ENCODE data around the gene EBF3. TPM values are rescaled to one million over a fixed set of nuclear protein-coding genes. Genes with fewer than 3 reads are reported as not detected.

The EBF3 gene
- total RNA-seq, 3 donors from 2014 or later, result 0.23 to 2.8 (median 0.89) TPM

DNA sequence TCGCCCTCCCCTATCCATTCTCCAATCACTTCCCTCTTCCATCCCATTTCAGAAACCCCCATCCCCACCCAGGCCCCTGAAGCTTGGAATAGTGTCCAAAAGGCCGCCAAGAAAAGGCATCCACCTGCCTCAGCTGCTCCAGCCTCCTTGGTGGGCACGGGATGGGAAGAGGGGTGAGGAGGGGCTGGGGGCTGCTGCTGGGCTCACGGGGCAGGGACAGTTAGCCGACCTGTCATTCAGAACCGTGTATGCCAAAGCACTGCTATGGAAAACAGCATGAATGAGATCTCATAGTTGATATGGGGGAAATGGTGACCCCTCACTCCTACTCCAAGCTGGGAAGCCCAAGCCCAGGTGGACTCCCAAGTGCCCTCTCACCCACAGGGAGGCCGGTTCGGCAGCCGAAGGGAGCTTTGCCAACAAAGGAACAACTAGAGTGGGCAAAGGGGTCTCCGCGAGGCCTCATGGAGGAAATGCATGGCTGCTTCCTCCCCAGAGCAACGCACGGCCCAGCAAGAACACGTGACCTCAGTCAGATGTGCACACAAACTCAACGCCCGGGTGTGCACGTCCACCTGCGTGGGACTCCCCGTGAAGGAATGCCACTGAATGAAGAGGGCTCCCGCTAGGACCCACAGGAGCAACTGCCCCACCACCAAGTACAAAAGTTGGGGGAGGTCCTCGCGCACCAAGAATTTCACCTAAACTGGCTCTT lies 52.5 kb downstream of the EBF3 start:
- TF ChIP-seq, protein P1, sequence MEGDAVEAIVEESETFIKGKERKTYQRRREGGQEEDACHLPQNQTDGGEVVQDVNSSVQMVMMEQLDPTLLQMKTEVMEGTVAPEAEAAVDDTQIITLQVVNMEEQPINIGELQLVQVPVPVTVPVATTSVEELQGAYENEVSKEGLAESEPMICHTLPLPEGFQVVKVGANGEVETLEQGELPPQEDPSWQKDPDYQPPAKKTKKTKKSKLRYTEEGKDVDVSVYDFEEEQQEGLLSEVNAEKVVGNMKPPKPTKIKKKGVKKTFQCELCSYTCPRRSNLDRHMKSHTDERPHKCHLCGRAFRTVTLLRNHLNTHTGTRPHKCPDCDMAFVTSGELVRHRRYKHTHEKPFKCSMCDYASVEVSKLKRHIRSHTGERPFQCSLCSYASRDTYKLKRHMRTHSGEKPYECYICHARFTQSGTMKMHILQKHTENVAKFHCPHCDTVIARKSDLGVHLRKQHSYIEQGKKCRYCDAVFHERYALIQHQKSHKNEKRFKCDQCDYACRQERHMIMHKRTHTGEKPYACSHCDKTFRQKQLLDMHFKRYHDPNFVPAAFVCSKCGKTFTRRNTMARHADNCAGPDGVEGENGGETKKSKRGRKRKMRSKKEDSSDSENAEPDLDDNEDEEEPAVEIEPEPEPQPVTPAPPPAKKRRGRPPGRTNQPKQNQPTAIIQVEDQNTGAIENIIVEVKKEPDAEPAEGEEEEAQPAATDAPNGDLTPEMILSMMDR (IDR thresholded peaks at IDR 0.05), result no peak

DNA sequence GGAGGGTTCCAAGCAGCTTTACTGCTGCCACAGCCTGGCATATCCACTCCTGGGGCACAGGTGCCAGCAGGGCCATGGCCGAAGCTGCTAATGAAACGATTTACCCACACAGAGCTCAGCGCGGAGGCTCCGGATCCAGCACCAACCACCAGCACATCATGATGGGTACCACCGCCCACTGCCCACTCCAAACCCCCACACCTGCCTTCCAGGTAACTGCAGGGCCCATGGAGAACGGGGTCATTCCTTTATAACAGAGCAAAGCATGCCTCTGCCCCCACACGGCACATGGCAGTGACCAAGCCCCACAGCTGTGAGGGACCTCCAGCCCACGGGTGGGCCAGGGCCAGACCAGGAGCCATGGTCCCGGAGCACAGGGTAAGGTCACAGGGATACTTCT lies 53.2 kb downstream of the EBF3 start:
- H3K4me1 ChIP-seq (ENCODE audit: low read depth), result no peaks in the 10 kb centered on the region
- TF ChIP-seq, protein P1 (IDR thresholded peaks at IDR 0.05), result no peak
- no peaks in the 10 kb centered on the region for H3K9me3 ChIP-seq
- intact Hi-C loops (cut with DNase I, micrococcal nuclease), result no loop called here
- no peak overlapping the region for H3K4me3 ChIP-seq
- ATAC-seq (no peak), DNase-seq (no peak)
- H3K36me3 ChIP-seq (ENCODE audit: low read depth), result no peaks in the 10 kb centered on the region

More for the DNA sequence above, 52.5 kb downstream of the EBF3 start:
- Histone ChIP-seq H3K36me3 (ENCODE audit: low read depth) (no peaks in the 10 kb centered on the region), H3K4me1 (ENCODE audit: low read depth) (no peaks in the 10 kb centered on the region), H3K4me3 (no peak overlapping the region), H3K9me3 (no peaks in the 10 kb centered on the region)
- no peak for ATAC-seq
- intact Hi-C loops (cut with DNase I, micrococcal nuclease), result no loop called here
- DNase-seq, result no peak

DNA sequence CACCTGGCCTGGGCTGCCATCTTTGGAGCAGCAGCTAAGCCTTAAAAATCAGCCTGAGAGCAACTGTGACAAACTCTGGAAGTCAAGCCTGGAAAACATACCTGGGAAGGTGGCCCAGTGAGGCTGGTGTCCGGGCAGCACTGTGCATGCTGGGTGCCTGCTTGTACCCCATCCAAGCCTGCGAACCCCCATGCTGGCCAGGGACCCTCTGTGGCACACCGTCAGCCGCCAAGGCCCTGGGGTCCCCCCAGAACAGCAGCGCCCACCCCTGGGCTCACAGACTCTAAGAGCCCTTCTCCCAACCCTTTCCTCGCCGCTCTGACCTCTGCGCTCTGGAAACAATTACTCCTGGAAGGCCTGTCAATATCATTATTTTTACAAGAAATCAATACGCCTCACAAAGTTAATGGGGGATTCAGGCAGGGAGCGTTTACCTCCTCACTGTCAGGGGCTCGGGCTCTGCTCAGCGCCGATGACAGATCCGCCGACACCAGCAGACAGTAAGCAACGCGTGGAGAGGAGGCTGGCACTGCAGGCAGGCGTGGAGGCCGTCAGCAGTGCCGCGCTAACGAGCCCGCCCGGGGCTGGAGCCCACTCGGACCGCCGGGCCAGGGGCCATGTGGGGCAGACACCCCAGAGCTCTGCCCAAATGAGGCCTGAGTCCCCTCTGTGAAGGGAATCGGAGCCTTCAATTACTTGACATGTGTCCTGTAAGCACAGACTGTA lies 54.4 kb downstream of the EBF3 start:
- no peaks in the 10 kb centered on the region for H3K36me3 ChIP-seq (ENCODE audit: low read depth)
- H3K4me1 ChIP-seq (ENCODE audit: low read depth), result no peaks in the 10 kb centered on the region
- no peaks in the 10 kb centered on the region for H3K9me3 ChIP-seq
- DNase-seq, result no peak
- intact Hi-C loops (cut with DNase I, micrococcal nuclease), result no loop called here
- no peak overlapping the region for H3K4me3 ChIP-seq
- TF ChIP-seq, protein P1 (IDR thresholded peaks at IDR 0.05), result no peak
- no peak for ATAC-seq

DNA sequence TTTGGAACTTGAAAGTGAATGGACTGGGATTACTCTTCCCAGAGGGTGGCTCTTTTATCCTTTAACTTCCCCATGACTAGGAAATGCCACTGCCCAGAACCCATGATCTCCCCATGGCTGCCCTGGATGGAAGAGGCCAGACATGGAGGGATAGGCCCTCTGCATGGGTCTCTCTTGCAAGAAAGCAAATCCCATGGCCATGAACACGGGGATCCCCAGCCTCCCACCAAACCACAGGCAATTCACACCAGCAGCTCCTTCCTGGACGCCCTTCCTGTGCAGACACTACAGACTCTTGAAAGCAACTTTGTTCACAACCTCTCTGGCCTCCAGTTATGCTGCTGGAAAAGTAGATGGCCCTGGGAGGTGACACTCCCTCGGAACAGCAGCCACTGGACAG lies 55.0 kb downstream of the EBF3 start:
- no peaks in the 10 kb centered on the region for H3K36me3 ChIP-seq (ENCODE audit: low read depth)
- DNase-seq (no peak), ATAC-seq (no peak)
- intact Hi-C loops (cut with DNase I, micrococcal nuclease), result no loop called here
- TF ChIP-seq, protein P1 (IDR thresholded peaks at IDR 0.05), result no peak
- no peaks in the 10 kb centered on the region for H3K4me1 ChIP-seq (ENCODE audit: low read depth)
- no peaks in the 10 kb centered on the region for H3K9me3 ChIP-seq
- H3K4me3 ChIP-seq, result no peak overlapping the region

DNA sequence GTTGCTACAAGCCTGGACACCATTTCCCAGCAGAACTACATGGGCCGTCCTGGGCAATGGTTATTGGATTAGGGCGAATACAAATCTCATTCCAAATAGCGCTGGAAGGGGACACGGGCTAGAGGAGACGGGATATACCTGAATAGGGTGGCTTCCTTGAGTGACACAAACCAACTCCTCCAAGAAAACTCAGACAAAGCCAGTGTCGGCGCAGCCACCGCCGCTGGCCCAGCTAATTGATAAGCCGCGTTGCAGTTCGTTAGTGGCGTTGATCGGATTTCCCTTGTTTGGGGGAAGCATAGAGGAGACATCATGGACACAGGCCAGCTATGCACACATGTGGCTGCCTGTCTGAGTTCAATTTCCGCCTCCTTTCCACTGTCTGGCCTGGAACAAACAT lies 55.7 kb downstream of the EBF3 start:
- DNase-seq, result no peak
- no peaks in the 10 kb centered on the region for H3K36me3 ChIP-seq (ENCODE audit: low read depth)
- no peak for ATAC-seq
- H3K4me1 ChIP-seq (ENCODE audit: low read depth), result no peaks in the 10 kb centered on the region
- intact Hi-C loops (cut with DNase I, micrococcal nuclease), result no loop called here
- H3K9me3 ChIP-seq, result no peaks in the 10 kb centered on the region
- no peak overlapping the region for H3K4me3 ChIP-seq
- TF ChIP-seq, protein P1 (IDR thresholded peaks at IDR 0.05), result no peak

Data from mucosa of descending colon (tissue), 3 donors.